Right lobe of liver (tissue), 4 donors: ENCODE results near the gene CREB3L2.

ENCODE experiments used
- POLR2A ChIP-seq: fragments of 450-650 bp; IDR thresholded peaks from one replicate; pipeline ENCODE4 v1.6.1; 2017; ENCODE audit warnings: antibody characterized with exemption, mild to moderate bottlenecking
- TF ChIP-seq, protein P1 (sequence below), 4 donors: fragments of 200-600 bp in 3 of 4; fragments of 450-650 bp in 1 of 4; IDR thresholded peaks; one replicate each; pipeline versions ENCODE4 v1.5.1 to v1.8.0; 2016 to 2022; ENCODE audit warnings: antibody characterized with exemption in 4 of 4, mild to moderate bottlenecking in 2 of 4
- donor health status: DM: no; HTN: no; CAD: no.
- donor health status: DM: no; HTN: no; CAD: no.
- donor health status: DM: no; HTN: yes; CAD: no.

DNA sequence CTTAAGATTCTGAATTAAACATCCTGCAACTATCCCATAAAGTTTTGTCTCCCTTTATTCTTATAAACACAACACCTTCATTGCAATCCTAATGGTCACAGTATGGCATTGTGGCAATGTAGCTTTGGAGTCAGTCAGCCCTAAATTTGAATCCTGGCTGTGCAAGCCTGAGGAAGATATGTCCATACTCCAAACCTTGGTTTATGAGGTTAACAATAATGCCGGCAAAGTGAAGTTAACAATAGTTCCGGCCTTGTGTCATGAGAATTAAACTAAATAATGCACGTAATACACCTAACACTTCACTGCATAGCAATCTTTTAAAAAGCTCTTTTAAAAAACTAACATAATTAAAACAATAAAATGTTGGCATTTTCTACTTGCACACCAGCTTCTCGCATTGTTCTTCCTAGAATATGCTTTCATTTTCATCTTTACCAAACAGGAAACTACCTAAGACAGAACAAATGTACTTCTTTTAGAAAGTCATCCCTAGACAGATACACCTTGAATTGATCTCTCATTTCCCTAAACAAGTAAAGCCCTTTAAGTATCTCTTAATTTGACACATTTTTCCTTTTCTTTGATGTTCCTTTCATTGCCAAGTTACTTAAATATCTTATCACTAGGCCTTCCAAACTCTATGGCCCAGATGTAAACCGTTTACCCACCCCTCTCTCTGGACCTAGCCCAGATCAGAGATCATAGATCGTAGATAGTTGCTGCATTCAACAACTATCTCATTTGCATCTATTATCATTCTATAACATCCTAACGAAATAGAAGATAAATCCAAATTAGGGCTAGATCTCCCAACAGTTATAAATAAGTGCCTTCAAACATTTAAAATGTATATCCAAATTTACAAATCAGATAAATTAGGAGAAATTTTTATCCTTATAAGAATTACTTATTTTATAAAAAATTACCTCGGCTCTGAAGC lies 66.7 kb downstream of the CREB3L2 start:
- TF ChIP-seq, protein P1, sequence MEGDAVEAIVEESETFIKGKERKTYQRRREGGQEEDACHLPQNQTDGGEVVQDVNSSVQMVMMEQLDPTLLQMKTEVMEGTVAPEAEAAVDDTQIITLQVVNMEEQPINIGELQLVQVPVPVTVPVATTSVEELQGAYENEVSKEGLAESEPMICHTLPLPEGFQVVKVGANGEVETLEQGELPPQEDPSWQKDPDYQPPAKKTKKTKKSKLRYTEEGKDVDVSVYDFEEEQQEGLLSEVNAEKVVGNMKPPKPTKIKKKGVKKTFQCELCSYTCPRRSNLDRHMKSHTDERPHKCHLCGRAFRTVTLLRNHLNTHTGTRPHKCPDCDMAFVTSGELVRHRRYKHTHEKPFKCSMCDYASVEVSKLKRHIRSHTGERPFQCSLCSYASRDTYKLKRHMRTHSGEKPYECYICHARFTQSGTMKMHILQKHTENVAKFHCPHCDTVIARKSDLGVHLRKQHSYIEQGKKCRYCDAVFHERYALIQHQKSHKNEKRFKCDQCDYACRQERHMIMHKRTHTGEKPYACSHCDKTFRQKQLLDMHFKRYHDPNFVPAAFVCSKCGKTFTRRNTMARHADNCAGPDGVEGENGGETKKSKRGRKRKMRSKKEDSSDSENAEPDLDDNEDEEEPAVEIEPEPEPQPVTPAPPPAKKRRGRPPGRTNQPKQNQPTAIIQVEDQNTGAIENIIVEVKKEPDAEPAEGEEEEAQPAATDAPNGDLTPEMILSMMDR (IDR thresholded peaks at IDR 0.05), result no peak
- TF ChIP-seq POLR2A, result no peak
